ENCODE measurements around the gene SLC43A1.

Gene SLC43A1

GRCh38 chr11:57546451-57546850 is 30.9 kb upstream of the SLC43A1 start:
- no peak for DNase-seq (ENCODE audit: low read depth)
- TF ChIP-seq CTCF (IDR thresholded peaks at IDR 0.05; ENCODE audit: low read depth, low read length) (no peak), POLR2A (IDR thresholded peaks at IDR 0.05; ENCODE audit: extremely low read depth, insufficient read length) (no peak), MYC (IDR thresholded peaks at IDR 0.05; ENCODE audit: low read depth, low read length) (no peak), MAX (IDR thresholded peaks at IDR 0.05; ENCODE audit: low read depth, low read length) (no peak)
- H3K4me3 ChIP-seq (ENCODE audit: low read depth, low read length), result no peak overlapping the region

- DNase-seq (ENCODE audit: low read depth), result no peak
- H3K4me3 ChIP-seq (ENCODE audit: low read depth, low read length), result no peak overlapping the region
Observed at GRCh38 chr11:57545883-57546282, 30.4 kb upstream of the SLC43A1 start.

GRCh38 chr11:57544566-57544965 is 29.1 kb upstream of the SLC43A1 start:
- TF ChIP-seq MAX (IDR thresholded peaks at IDR 0.05; ENCODE audit: low read depth, low read length), result no peak
- no peak for TF ChIP-seq POLR2A (IDR thresholded peaks at IDR 0.05; ENCODE audit: extremely low read depth, insufficient read length)
- TF ChIP-seq MYC (IDR thresholded peaks at IDR 0.05; ENCODE audit: low read depth, low read length), result no peak
- no peak for TF ChIP-seq CTCF (IDR thresholded peaks at IDR 0.05; ENCODE audit: low read depth, low read length)
- DNase-seq (ENCODE audit: low read depth), result no peak
- no peak overlapping the region for H3K4me3 ChIP-seq (ENCODE audit: low read depth, low read length)

More at GRCh38 chr11:57545883-57546282, 30.4 kb upstream of the SLC43A1 start:
- no peak for TF ChIP-seq MYC (IDR thresholded peaks at IDR 0.05; ENCODE audit: low read depth, low read length)
- TF ChIP-seq POLR2A (IDR thresholded peaks at IDR 0.05; ENCODE audit: extremely low read depth, insufficient read length), result no peak
- TF ChIP-seq MAX (IDR thresholded peaks at IDR 0.05; ENCODE audit: low read depth, low read length), result no peak
- no peak for TF ChIP-seq CTCF (IDR thresholded peaks at IDR 0.05; ENCODE audit: low read depth, low read length)

- DNase-seq (ENCODE audit: low read depth), result no peak
- TF ChIP-seq POLR2A (IDR thresholded peaks at IDR 0.05; ENCODE audit: extremely low read depth, insufficient read length) (no peak), CTCF (IDR thresholded peaks at IDR 0.05; ENCODE audit: low read depth, low read length) (no peak), MAX (IDR thresholded peaks at IDR 0.05; ENCODE audit: low read depth, low read length) (no peak), MYC (IDR thresholded peaks at IDR 0.05; ENCODE audit: low read depth, low read length) (no peak)
- H3K4me3 ChIP-seq (ENCODE audit: low read depth, low read length), result no peak overlapping the region
Observed at GRCh38 chr11:57543593-57543992, 28.1 kb upstream of the SLC43A1 start.

- no peak for DNase-seq (ENCODE audit: low read depth)
- TF ChIP-seq MAX (IDR thresholded peaks at IDR 0.05; ENCODE audit: low read depth, low read length) (no peak), CTCF (IDR thresholded peaks at IDR 0.05; ENCODE audit: low read depth, low read length) (no peak), POLR2A (IDR thresholded peaks at IDR 0.05; ENCODE audit: extremely low read depth, insufficient read length) (no peak), MYC (IDR thresholded peaks at IDR 0.05; ENCODE audit: low read depth, low read length) (no peak)
- H3K4me3 ChIP-seq (ENCODE audit: low read depth, low read length), result no peak overlapping the region
Observed at GRCh38 chr11:57542582-57542981, 27.1 kb upstream of the SLC43A1 start.

- H3K4me3 ChIP-seq (ENCODE audit: low read depth, low read length), result no peak overlapping the region
- TF ChIP-seq CTCF (IDR thresholded peaks at IDR 0.05; ENCODE audit: low read depth, low read length), result no peak
- TF ChIP-seq POLR2A (IDR thresholded peaks at IDR 0.05; ENCODE audit: extremely low read depth, insufficient read length), result no peak
- TF ChIP-seq MYC (IDR thresholded peaks at IDR 0.05; ENCODE audit: low read depth, low read length), result no peak
- no peak for TF ChIP-seq MAX (IDR thresholded peaks at IDR 0.05; ENCODE audit: low read depth, low read length)
- DNase-seq (ENCODE audit: low read depth), result no peak
Observed at GRCh38 chr11:57541169-57541568, 25.7 kb upstream of the SLC43A1 start.

Measured in NB4 (cell line).